Astrocyte (in vitro differentiated cells and primary cell): ENCODE results near the gene SERPINB1. TPM values are rescaled to one million over a fixed set of nuclear protein-coding genes. Genes with fewer than 3 reads are reported as not detected.

Experiments used
- DNase-seq: peaks from one replicate; pipeline ENCODE4 v3.0.0-alpha.2; 2010; ENCODE audit warnings: low read depth
- FAIRE-seq: peaks from 2 replicates; lab custom pipeline; 2011; peaks lifted over from hg19 to GRCh38; lab: Jason Lieb, UNC
- H2AFZ ChIP-seq: 2 replicates; pipeline ENCODE4 v1.6.0; 2012; ENCODE audit warnings: low read depth, low read length, inconsistent platforms
- H3K27ac ChIP-seq: 2 replicates; pipeline ENCODE4 v1.5.1; 2011; ENCODE audit warnings: low read depth, low read length, inconsistent platforms
- H3K27me3 ChIP-seq: 2 replicates; pipeline ENCODE4 v1.6.0; 2011; ENCODE audit warnings: low read length, inconsistent platforms; ENCODE audit not compliant: insufficient read depth
- H3K36me3 ChIP-seq: 2 replicates; pipeline ENCODE4 v1.5.1; 2011; ENCODE audit warnings: low read length, inconsistent platforms; ENCODE audit not compliant: insufficient read depth
- H3K4me1 ChIP-seq: 2 replicates; pipeline ENCODE4 v1.5.1; 2011; ENCODE audit warnings: low read length, inconsistent platforms; ENCODE audit not compliant: insufficient read depth
- H3K4me2 ChIP-seq: 2 replicates; pipeline ENCODE4 v1.6.0; 2012; ENCODE audit warnings: low read length, inconsistent platforms
- H3K4me3 ChIP-seq: 2 replicates; pipeline ENCODE4 v1.5.1; 2011; ENCODE audit warnings: low read depth, mild to moderate bottlenecking, low read length, inconsistent platforms; ENCODE audit not compliant: insufficient read depth
- H3K79me2 ChIP-seq: 2 replicates; pipeline ENCODE4 v1.6.0; 2012; ENCODE audit warnings: mild to moderate bottlenecking, low read length, inconsistent platforms; ENCODE audit not compliant: insufficient read depth
- H3K9ac ChIP-seq: 2 replicates; pipeline ENCODE4 v1.6.0; 2012; ENCODE audit warnings: mild to moderate bottlenecking, low read length, inconsistent platforms
- H3K9me3 ChIP-seq: 2 replicates; pipeline ENCODE4 v1.5.1; 2012; ENCODE audit warnings: low read depth, mild to moderate bottlenecking, low read length, inconsistent platforms; ENCODE audit not compliant: insufficient read depth
- H4K20me1 ChIP-seq: 2 replicates; pipeline ENCODE4 v1.6.0; 2012; ENCODE audit warnings: low read length, inconsistent platforms; ENCODE audit not compliant: insufficient read depth
- H3K27ac Mint-ChIP-seq: one replicate; pipeline ENCODE4 v1.8.0; 2021; ENCODE audit warnings: mild to moderate bottlenecking, mixed read lengths; ENCODE audit not compliant: unreplicated experiment
- H3K27me3 Mint-ChIP-seq: one replicate; pipeline ENCODE4 v1.8.0; 2021; ENCODE audit warnings: low read depth, mixed read lengths; ENCODE audit not compliant: unreplicated experiment
- H3K36me3 Mint-ChIP-seq: one replicate; pipeline ENCODE4 v1.8.0; 2021; ENCODE audit warnings: low read depth, mixed read lengths; ENCODE audit not compliant: unreplicated experiment
- H3K4me1 Mint-ChIP-seq: one replicate; pipeline ENCODE4 v1.8.0; 2021; ENCODE audit warnings: low read depth, mixed read lengths; ENCODE audit not compliant: unreplicated experiment
- H3K4me3 Mint-ChIP-seq: one replicate; pipeline ENCODE4 v1.8.0; 2021; ENCODE audit warnings: mild to moderate bottlenecking, moderate library complexity, mixed read lengths; ENCODE audit not compliant: unreplicated experiment
- H3K9me3 Mint-ChIP-seq: one replicate; pipeline ENCODE4 v1.8.0; 2021; ENCODE audit warnings: mild to moderate bottlenecking, mixed read lengths; ENCODE audit not compliant: unreplicated experiment
- EZH2 ChIP-seq: IDR thresholded peaks from 2 replicates; pipeline ENCODE4 v1.6.1; 2012; ENCODE audit warnings: mild to moderate bottlenecking, low read length, inconsistent platforms; ENCODE audit not compliant: insufficient read depth
- total RNA-seq: library from RNA; stranded (reverse); gene quantifications from 2 replicates; pipeline ENCODE4 v1.2.1, GENCODE V29; 2021
- TF ChIP-seq, protein P1 (sequence below): IDR thresholded peaks from 2 replicates; pipeline ENCODE4 v1.5.1; 2011; ENCODE audit warnings: low read depth, mild to moderate bottlenecking, inconsistent platforms, low read length, moderate library complexity; ENCODE audit not compliant: insufficient read depth

The SERPINB1 gene
- total RNA-seq, 1 donor from 2014 or later, result 1.5 TPM

DNA sequence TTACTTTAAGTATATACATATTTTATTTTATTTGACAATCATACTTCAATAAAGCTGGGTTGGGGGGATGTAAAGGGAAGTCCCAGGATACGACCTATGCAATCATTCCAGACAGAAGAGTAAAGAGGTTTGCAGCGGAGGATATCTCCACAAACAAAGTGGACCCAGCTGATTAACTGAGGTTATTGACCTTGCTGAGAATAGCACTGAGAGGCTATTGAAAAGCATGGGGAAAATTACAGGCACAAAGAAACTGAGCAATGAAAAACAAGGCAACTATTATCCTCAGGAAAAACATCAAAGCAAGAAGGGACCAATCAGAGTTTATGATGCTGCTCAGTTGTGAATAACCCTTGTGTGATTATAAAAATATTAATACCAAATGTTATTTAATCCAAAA is 32.6 kb downstream of the SERPINB1 start:
- DNase-seq (no peak), FAIRE-seq (no peak)
- H3K36me3 ChIP-seq, result no peaks in the 10 kb centered on the region
- H3K4me1 Mint-ChIP-seq, result no peaks in the 10 kb centered on the region
- H3K4me3 ChIP-seq, result no peak overlapping the region
- H4K20me1 ChIP-seq, result no peaks in the 10 kb centered on the region
- H3K27ac Mint-ChIP-seq, result no peak overlapping the region
- H3K27me3 ChIP-seq, result no peaks in the 10 kb centered on the region
- H3K4me2 ChIP-seq, result no peak overlapping the region
- no peaks in the 10 kb centered on the region for H3K9me3 ChIP-seq
- H3K4me1 ChIP-seq, result no peaks in the 10 kb centered on the region
- peaks cover 5% of the 10 kb centered on the region for H3K36me3 Mint-ChIP-seq
- H3K9ac ChIP-seq, result no peak overlapping the region
- H3K27me3 Mint-ChIP-seq, result no peaks in the 10 kb centered on the region
- TF ChIP-seq, protein P1, sequence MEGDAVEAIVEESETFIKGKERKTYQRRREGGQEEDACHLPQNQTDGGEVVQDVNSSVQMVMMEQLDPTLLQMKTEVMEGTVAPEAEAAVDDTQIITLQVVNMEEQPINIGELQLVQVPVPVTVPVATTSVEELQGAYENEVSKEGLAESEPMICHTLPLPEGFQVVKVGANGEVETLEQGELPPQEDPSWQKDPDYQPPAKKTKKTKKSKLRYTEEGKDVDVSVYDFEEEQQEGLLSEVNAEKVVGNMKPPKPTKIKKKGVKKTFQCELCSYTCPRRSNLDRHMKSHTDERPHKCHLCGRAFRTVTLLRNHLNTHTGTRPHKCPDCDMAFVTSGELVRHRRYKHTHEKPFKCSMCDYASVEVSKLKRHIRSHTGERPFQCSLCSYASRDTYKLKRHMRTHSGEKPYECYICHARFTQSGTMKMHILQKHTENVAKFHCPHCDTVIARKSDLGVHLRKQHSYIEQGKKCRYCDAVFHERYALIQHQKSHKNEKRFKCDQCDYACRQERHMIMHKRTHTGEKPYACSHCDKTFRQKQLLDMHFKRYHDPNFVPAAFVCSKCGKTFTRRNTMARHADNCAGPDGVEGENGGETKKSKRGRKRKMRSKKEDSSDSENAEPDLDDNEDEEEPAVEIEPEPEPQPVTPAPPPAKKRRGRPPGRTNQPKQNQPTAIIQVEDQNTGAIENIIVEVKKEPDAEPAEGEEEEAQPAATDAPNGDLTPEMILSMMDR, result no peak
- TF ChIP-seq EZH2, result no peak
- H3K4me3 Mint-ChIP-seq, result no peak overlapping the region
- H3K9me3 Mint-ChIP-seq, result no peaks in the 10 kb centered on the region
- H3K27ac ChIP-seq, result no peak overlapping the region
- no peaks in the 10 kb centered on the region for H3K79me2 ChIP-seq
- H2AFZ ChIP-seq, result no peak overlapping the region

DNA sequence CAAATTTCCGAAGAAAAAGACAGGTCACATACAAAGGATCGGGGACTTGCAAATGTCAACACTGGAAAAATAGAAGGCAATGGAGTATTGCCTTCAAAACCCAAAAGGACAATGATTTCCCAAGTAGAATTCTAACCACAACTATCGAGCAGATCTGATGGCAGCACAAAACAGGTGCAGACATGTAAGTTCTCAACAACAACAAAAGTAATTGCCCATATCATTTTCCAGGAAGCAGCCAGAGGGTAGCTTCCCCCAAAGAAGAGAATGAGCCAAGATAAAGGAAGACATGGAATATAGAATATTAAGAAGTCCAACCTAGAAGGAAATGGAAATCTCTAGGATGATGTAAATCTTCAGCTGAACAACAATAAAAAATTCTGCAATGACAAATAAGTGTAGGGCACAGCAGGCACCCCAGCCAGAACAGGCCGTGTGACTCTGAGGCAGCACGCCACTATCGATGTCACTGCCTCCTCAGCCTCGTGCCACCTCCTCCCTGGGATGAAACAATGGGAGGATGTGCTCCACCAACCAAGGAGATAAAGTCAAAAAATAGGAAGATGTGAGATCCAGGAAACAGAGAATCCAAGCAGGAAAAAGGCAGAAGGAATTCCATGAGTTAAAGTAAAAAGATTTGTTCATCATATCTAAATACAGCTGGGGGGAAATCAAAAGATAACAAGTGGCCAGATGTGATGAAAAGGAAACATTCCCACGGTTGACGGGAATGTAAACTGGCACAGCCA is 34.1 kb downstream of the SERPINB1 start:
- DNase-seq, result no peak

More for the DNA sequence above, 34.1 kb downstream of the SERPINB1 start:
- Histone ChIP-seq H3K4me1 (no peaks in the 10 kb centered on the region), H3K27ac (no peak overlapping the region), H3K9ac (no peak overlapping the region), H3K27me3 (no peaks in the 10 kb centered on the region), H3K36me3 (no peaks in the 10 kb centered on the region), H2AFZ (no peak overlapping the region), H3K4me3 (no peak overlapping the region), H3K4me2 (no peak overlapping the region), H4K20me1 (no peaks in the 10 kb centered on the region), H3K9me3 (no peaks in the 10 kb centered on the region), H3K79me2 (no peaks in the 10 kb centered on the region)
- Mint-ChIP-seq H3K36me3 (peaks cover 9% of the 10 kb centered on the region), H3K4me3 (no peak overlapping the region), H3K27me3 (no peaks in the 10 kb centered on the region), H3K4me1 (no peaks in the 10 kb centered on the region), H3K9me3 (no peaks in the 10 kb centered on the region), H3K27ac (no peak overlapping the region)
- TF ChIP-seq, protein P1, result no peak
- TF ChIP-seq EZH2, result no peak
- FAIRE-seq, result no peak
